H54 (cell line): Measurements from ENCODE around the gene CHMP4A.
A peak's percentile ranks its signal among the peaks of the same experiment; 100 is the strongest.

Experiments used
- DNase-seq: peaks from one replicate; pipeline ENCODE4 v3.0.0; 2011; ENCODE audit warnings: low spot score, mixed read lengths; ENCODE audit not compliant: insufficient read length
- FAIRE-seq: peaks from 3 replicates; lab custom pipeline; 2011; peaks lifted over from hg19 to GRCh38; lab: Jason Lieb, UNC
- POLR2A ChIP-seq: IDR thresholded peaks from 2 replicates; pipeline ENCODE4 v1.6.1; 2011; ENCODE audit warnings: low read depth, mild to moderate bottlenecking, low read length

Gene CHMP4A

DNA sequence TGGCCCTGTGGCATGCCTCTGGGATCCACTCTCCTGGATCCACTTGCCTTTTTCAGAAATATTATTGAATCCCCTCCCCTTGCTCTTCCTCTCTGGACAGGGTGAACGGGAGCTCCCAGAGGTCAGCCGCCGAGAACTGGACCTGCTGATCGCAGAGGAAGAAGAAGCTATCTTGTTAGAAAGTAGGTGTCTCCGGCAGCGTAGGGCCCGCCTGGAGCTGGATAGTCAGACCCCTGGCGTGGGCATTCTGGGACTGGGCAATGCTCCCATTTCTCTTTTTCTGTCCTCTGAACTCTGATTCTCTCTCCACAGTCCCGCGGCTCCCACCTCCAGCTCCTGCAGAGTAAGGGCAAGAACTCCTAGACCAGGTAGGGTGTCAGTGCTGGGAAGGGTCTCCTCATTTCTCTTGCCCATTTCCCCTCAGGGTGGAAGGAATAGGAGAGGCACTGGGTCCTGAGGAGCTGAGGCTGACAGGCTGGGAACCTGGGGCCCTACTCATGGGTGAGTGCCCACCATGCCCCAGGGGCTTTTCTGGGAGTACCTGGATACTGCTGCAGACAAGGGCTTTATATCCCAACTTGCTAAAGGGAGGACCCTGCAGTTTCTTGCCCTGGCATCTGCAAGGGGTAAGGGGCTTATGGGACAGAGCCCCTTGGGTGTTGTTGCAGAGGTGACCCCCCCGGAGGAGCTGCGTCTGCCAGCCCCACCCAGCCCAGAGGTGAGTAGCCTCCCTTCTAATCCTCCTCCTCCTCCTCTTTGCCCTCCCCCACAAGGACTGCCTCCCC is 36.1 kb downstream of the CHMP4A start:
- FAIRE-seq (no peak), DNase-seq (no peak)
- TF ChIP-seq POLR2A = no peak

DNA sequence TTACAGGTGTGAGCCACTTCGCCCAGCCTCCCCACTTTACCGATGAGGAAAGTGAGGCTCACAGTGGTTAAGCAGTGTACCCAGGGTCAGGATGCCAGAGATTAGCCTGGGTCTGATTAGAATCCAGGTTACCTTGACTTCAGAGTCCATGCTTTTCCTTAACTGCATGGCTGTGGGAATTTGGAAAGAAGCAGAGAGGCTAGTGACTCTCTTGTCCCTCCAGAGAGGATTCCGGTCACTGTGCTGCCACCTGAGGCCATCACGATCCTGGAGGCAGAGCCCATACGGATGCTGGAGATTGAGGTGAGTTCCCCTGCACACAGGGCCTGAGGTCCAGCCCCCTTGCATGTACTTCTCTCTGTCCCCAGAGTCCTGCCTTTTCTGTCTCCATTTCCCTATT is 36.7 kb downstream of the CHMP4A start:
- FAIRE-seq (no peak), DNase-seq (no peak)
- TF ChIP-seq POLR2A = no peak

DNA sequence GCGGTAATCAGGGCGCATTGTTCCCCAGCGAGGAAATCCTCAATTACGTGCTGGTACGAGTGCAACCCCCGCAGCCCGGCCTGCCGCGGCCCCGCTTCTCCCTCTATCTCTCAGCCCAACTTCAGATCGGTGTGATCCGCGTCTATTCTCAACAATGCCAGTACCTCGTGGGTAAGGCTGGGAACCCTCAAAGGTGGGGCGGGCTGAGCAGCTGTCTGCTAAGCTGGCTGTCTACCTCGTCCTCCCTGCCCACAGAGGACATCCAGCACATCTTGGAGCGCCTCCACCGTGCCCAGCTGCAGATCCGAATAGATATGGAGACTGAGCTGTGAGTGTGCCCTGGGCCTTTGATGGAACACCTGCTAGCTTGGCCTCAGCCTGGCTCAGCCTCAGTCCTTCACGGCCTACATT is 40.4 kb downstream of the CHMP4A start:
- TF ChIP-seq POLR2A = no peak
- no peak for FAIRE-seq
- no peak for DNase-seq

DNA sequence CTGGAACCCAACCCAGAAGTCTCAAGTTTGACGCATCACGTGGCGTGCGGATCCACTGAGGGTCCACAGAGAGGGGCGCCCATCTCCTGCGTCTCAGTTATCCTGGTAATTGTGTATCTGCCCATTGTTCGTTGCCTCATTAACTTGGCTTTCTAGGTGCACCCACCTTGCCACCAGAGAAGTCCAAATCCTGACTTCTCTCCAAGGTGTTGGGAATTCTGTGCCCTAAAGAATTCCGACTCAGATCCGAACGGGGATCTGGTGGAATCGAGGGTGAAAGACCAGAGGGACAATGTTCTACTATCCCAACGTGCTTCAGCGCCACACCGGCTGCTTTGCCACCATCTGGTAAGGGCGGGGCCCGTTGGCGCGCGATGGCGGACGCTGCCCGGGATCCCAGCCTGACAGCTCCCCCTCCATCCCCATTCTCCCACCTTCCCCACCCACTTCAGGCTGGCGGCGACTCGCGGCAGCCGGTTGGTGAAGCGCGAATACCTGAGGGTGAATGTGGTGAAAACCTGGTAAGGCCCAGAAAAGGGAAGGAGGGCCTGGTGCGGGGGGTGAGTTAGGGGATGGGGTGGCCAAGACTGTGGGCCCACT is 40.9 kb downstream of the CHMP4A start:
- DNase-seq (no peak), FAIRE-seq (no peak)

DNA sequence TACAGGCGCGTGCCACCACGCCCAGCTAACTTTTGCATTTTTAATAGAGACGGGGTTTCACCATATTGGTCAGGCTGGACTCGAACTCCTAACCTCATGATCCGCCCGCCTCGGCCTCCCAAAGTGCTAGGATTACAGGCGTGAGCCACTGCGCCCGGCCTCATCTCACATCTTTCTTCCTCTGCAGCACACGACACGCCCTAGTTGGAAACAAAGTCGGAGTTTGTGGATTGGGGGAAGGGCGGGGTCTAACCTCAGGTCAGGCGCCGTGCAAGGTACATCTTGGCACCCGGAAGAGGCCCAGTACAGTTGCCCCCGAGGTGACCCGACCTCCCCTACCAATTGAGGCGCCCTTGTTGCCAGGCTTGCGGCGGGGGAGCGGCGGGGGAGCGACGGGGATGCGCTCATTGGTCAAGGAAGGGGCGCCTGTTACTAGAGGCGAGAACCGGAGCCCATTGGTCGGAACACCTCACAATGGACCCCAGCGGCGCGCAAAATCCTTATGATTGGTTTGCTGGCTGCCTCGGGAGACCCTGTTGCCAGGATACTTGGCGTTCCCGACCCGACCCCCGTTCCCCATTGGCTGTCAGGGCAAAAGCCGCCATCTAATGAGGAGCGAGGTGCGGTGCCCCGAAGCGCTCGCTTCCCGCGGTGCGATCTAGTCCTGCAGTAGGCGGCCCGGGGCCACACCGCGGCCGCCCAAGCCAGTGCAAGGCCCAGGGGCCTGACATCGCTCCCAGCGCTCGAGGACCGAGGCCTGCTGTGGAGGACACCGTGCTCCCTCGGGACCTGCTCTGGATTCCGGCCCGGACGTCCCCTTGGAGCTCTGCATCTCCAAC is 41.6 kb downstream of the CHMP4A start, which contains the start of gene REC8:
Gene REC8 (plus strand): TSS at position 659 of the 839 bp plus-strand sequence. CDS start 473 bp downstream, outside the sequence.
- DNase-seq (no peak), FAIRE-seq (no peak)
- no peak for TF ChIP-seq POLR2A

More for the DNA sequence above, 40.9 kb downstream of the CHMP4A start:
- no peak for TF ChIP-seq POLR2A

DNA sequence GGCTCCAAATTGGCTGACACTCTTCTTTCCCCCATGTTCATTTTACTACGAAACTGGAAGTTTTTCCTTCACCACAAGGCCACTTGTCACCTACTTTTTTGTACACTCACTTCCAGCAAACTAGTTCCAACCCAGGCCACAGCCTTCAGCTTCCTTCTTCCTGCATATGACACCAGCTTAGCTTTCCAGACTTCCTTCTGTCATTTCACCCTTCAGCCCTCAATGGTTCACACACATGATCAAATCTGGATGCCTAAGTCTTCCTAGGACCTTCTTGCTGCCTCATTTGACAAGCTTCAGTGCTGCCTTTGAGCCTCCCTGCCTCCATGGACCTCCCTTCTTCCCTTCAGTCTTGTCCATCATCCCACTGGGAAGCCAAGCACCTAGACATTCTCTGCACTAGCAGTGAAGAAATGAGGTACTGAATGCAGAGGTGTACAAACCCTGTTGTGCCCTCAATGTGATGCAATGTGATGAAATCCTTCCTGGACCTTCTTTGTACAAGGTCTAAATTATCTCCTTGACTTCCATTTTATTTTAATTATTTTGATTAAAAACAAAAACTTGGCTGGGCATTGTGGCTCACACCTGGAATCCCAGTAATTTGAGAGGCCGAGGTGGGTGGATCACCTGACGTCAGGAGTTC is 45.7 kb downstream of the CHMP4A start:
- no peak for DNase-seq
- no peak for FAIRE-seq

DNA sequence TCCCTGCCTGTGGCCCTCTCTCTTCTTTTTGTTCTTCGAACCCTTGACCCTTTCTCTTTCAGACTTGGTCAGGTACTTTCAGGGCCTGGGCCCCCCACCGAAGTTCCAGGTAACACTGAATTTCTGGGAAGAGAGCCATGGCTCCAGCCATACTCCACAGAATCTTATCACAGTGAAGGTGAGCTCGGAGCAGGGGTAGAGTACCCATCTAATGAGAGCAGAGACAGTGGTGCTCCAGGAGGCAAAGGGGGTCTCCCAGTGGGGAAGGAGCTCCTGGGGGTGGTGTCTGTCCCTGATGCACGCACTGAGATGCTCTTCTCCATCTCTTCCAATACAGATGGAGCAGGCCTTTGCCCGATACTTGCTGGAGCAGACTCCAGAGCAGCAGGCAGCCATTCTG is 47.5 kb downstream of the CHMP4A start:
- DNase-seq (no peak), FAIRE-seq (no peak)
- TF ChIP-seq POLR2A = no peak

More for the DNA sequence above, 45.7 kb downstream of the CHMP4A start:
- no peak for TF ChIP-seq POLR2A

DNA sequence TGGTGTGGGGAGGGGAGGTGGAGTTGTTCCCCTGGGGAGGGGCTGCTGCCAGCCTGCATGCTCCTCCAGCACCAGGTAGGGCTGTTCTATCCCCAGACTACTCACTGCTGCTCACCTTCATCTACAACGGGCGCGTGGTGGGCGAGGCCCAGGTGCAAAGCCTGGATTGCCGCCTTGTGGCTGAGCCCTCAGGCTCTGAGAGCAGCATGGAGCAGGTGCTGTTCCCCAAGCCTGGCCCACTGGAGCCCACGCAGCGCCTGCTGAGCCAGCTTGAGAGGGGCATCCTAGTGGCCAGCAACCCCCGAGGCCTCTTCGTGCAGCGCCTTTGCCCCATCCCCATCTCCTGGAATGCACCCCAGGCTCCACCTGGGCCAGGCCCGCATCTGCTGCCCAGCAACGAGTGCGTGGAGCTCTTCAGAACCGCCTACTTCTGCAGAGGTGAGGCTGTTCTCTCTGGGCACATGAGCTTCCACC is 48.7 kb downstream of the CHMP4A start:
- TF ChIP-seq POLR2A = no peak
- no peak for DNase-seq
- FAIRE-seq = no peak

DNA sequence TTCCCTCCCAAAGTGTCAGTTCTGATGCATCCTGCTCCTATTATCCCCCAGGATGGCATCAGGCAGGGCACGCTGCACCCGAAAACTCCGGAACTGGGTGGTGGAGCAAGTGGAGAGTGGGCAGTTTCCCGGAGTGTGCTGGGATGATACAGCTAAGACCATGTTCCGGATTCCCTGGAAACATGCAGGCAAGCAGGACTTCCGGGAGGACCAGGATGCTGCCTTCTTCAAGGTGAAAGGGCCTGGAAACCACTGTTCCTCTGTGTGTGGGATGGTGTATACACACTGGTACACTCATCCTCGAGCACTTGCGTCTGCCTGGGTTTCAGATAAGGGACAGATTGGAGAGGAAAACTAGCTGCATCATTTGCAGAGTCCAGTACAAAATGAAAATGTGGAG is 51.2 kb downstream of the CHMP4A start:
- FAIRE-seq = no peak
- no peak for DNase-seq
- no peak for TF ChIP-seq POLR2A

DNA sequence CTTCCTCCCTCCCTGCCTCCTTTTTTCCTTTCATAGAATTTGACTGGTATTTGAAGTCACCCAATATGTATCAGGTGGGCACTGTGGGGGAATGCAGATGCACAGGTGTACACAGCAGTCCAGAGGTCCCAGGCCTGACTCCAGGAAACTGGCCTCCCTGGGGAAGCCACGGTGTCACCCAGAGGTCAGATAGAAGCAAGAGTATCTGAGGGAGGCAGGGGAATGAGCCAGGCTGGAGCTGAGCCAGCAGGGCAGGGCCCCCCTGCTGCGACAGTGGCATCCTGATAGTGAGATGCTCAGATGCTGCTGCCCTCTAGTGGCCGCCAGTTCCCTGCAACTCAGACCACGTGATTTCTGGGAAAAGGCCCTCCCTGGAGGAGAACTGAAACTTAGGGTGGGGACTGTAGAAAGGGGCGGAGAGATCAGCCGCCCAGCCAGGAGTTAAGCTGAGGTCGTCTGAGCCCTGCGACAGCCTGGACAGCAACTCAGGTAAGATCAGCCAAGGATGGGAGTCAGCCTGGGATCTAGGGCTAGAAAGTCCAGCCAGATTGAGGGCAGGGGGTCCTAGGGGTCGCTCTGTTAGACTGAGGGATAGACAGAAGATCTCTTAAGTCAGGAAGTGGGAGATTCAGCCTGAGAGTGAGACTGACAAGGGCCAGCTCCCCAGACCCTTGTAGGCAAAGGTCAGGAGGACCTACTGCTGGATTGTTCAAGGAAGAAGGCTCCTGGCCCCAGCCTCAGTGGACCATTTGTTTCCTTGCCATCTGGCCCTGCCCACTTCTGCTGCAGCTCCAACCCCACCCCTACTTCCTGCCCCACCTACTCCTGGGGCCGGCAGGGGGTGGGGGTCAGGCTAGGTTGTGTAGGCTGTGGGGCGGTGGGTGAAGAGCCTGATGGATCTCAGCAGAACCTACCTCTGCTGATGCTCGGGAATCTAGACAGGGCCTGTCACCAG is 52.2 kb downstream of the CHMP4A start, which contains the start of gene IRF9:
Gene IRF9 (plus strand): TSS at position 416 of the 955 bp plus-strand sequence. CDS start 880 bp downstream, outside the sequence.
- TF ChIP-seq POLR2A = peak; percentile 48; the same call in 1 of the 2 replicates
- DNase-seq = peak; percentile 84
- peak; percentile 78 for FAIRE-seq

DNA sequence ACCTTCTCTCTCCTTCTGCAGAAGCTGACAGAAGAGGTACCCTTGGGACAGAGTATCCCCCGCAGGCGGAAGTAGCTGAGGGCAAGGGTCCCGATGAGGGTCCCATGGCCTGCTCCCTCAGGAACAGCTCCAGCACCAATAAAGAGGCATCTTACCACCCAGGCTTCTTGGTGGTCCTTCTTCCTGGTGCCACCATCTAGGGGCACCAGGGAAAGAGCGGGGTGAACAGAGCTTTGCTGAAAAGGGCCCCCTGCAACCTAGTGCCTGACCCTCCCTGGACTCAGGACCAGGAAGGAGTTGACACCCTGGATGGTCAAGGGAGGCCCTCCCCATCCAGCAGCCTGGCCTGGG is 52.8 kb downstream of the CHMP4A start:
- FAIRE-seq = no peak
- DNase-seq = no peak
- no peak for TF ChIP-seq POLR2A

DNA sequence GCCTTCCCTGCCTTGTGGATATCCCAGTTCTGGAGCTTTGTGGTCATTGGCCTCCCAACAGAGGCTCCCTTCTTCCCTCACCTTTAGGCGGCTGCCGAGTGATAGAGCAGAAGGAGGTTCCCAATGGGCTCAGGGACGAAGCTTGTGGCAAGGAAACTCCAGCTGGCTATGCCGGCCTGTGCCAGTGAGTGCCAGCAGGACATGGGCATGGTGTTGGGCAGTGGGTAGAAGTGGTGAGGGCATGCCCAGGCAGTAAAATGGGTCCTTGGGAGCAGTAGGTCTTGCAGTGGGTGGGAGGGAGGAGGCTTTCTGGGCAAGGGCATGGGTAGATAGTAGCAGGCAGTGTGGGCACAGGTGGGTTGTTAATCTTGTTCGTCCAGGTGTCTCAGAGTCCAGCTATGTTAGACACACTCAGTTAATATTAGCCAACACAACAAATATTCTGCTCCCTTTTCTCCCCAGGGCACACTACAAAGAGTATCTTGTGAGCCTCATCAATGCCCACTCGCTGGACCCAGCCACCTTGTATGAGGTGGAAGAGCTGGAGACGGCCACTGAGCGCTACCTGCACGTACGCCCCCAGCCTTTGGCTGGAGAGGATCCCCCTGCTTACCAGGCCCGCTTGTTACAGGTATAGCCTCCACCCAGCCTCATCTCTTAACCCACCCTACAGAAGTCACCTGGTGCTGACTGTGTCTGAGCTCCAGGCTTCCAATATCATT is 53.4 kb downstream of the CHMP4A start:
- FAIRE-seq (no peak), DNase-seq (no peak)
- TF ChIP-seq POLR2A = no peak
